SK-N-SH (cell line): ENCODE measurements around the gene PWWP2B.

ENCODE experiments used
- EP300 ChIP-seq, 2 experiments: IDR thresholded peaks; 2 replicates each; pipeline versions ENCODE4 v1.4.0 to v1.6.1; 2012; ENCODE audit warnings: borderline replicate concordance in 1 of 2, low read depth in 1 of 2, low read length in 1 of 2
- EZH2phosphoT487 ChIP-seq: fragments of 200-600 bp; sonication (generic); IDR thresholded peaks from 2 replicates; pipeline ENCODE4 v1.6.1; 2017; ENCODE audit warnings: low read depth, mixed run types, mild to moderate bottlenecking, antibody characterized with exemption, moderate library complexity, borderline replicate concordance

GRCh38 chr10:132368391-132368790, 28.6 kb upstream of the PWWP2B start:
- TF ChIP-seq EP300 (IDR thresholded peaks at IDR 0.05; ENCODE audit: borderline replicate concordance in 1 of 2, low read depth in 1 of 2, low read length in 1 of 2) (no peak), EZH2phosphoT487 (no peak)
